HL-60/S4 treated with retinoic acid at 250 ng/mL for 4 days and 3 days (cell line): ENCODE data around the gene DNAJB13.
"Not testable (repeated sequence)": the region's sequence is repeated elsewhere in the genome, so short reads cannot be mapped to it uniquely, and the experiment has no call there.

Experiments
- in situ Hi-C: fragments of 300-500 bp; cut with MboI; formaldehyde crosslinking; loops from 2 replicates; pipeline ENCODE4 v1.7.0; 2022; ENCODE audit warnings: low sequenced_read_pairs

DNAJB13 gene, protein sequence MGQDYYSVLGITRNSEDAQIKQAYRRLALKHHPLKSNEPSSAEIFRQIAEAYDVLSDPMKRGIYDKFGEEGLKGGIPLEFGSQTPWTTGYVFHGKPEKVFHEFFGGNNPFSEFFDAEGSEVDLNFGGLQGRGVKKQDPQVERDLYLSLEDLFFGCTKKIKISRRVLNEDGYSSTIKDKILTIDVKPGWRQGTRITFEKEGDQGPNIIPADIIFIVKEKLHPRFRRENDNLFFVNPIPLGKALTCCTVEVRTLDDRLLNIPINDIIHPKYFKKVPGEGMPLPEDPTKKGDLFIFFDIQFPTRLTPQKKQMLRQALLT

GRCh38 chr11:73950869-73951710 is at the start of gene DNAJB13:
DNAJB13 (plus strand) TSS chr11:73951026; CDS start chr11:73951070, 44 bp downstream.
- in situ Hi-C loops = loop anchor here (25.0 kb wide), 2 partner anchors 311 to 486 kb away; no protein-coding TSS in a partner anchor

GRCh38 chr11:73902303-73902702 is 48.5 kb upstream of the DNAJB13 start:
- in situ Hi-C loops = no loop called here

DNA sequence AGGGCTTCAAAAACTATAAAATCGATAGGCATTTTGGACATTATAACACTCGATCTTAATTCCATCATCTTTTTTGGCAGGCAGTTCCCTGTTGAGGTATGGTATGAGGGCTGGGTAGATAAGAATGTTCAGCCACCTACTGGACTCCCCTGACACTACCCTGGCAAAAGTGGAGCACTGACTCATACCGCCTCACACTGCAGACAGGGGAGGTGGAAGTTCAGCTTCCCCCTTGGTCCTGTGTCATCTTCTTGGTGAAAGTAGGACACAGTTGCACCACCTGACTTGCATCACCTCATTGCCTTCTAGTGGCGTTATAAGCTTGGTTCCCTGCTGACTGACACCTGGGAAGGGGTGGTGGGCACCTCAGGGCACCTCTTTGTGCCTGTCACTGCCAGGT is 43.6 kb upstream of the DNAJB13 start:
- in situ Hi-C loops = no loop called here

DNA sequence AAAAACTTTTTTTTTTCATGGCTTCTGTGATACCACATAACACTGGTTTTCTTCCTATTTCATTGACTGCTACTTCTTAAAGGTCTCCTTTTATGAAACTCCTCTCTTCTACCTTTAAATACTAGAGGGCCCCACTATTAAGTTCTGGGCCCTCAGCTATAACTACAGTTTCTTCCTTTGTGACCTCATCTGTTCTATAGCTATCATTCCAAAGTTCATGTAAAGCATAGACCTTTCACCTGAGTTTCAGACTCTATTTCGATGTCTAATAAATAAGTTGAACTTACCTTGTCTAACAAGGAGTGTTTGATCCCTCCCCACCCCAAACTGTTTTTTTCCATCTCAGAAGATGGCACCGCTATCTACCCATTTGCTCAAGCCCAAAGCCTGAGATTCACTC is 38.8 kb upstream of the DNAJB13 start:
- in situ Hi-C loops = no loop called here

GRCh38 chr11:73913472-73913871 is 37.4 kb upstream of the DNAJB13 start:
- in situ Hi-C loops = no loop called here

- in situ Hi-C loops = no loop called here
These were observed 36.5 kb upstream of the DNAJB13 start for GRCh38 chr11:73914284-73914683.

DNA sequence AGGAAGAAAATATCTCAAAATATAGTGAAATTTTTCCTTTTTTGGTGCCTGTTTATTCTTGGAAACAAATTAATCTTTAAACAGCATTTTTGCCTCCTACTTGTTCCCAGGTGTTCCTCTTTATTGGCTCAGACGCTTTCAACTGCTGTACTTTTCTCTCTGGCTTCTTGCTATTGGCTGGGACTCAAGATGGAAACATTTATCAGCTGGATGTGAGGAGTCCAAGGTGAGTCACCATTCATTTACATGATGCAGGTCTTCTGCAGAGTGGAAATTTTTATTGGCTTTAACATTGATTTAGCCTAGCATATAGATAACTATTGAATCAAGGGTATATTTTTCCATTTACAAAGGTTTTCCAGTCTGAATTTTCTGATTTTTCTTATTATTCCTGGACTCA is 34.4 kb upstream of the DNAJB13 start:
- in situ Hi-C loops = no loop called here

DNA sequence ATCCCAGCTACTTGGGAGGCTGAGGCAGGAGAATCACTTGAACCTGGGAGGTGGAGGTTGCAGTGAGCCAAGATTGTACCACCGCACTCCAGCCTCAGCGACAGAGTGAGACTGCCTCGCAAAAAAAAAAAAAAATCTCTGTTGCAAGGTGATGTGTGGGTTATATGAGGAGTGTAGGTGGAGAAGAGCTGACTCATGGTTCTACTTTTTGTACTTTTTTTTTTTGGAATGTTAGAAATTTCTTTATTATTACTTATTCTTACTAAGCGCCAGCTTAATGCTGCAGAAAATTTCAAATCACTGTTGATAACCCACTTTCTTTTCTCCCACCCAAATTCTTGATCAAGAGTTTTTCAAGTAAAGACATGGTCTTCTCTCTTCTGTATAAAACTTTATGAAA is 29.6 kb upstream of the DNAJB13 start:
- in situ Hi-C loops = no loop called here

DNA sequence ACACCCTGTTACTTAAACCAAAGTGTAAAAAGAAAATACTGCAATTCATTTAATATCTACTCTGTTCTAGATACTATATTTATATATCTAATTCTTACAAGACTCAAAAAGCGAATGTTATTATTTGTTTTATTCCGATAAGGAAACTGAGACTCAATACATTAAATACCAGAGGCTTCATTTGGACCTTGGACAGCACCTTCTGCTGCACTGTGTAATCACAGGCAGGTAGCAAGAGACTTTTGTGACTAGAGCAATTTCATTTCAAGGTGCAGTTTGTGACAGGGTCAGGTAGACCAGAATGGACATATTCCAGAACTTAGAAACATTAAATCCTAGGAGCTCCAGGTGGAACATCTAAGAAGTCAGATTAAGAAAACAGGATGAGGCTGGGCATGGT is 21.4 kb upstream of the DNAJB13 start:
- in situ Hi-C loops = no loop called here

DNA sequence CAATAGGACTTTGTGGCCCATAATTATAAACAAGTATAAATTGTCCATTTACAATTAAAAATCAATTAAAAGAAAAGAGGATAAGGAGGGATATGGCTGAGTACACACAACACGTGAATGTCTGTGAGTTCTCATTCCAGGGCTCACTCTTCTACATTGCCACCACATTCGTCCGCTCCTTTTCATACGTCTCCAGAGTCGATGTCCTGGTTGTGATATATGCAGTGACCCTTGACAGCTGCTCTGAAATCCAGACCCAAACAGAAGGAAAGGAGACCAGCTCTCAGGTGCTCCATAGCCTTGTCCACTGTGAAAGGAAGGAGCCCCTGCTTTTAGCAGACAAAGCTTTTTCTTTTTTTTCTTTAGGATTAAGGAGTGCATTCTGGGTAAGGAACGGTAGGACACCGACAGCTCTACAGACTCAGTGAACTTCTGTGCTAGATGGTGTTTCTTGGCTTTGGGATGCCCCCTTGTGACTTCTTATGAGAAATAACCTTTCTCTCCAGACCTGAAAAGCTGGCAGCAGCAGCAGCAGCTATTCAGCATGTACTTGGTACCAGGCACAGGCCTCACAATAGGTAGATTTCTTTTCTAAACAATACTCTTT is 19.7 kb upstream of the DNAJB13 start:
- in situ Hi-C loops = no loop called here

DNA sequence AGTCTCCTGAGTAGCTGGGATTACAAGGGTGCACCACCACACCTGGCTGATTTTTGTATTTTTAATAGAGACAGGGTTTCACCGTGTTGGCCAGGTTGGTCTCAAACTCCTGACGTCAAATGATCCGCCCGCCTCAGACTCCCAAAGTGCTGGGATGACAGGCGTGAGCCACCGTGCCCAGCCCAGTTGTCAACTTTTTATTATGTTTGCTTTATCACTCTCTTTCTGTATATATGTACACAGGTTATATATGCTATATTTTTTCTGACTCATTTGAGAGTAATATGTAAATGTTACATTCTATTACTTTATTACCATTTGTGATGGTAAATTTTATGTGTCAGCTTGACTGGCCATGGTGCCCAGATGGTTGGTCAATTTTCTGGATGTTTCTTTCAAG is 18.9 kb upstream of the DNAJB13 start:
- in situ Hi-C loops = no loop called here

DNA sequence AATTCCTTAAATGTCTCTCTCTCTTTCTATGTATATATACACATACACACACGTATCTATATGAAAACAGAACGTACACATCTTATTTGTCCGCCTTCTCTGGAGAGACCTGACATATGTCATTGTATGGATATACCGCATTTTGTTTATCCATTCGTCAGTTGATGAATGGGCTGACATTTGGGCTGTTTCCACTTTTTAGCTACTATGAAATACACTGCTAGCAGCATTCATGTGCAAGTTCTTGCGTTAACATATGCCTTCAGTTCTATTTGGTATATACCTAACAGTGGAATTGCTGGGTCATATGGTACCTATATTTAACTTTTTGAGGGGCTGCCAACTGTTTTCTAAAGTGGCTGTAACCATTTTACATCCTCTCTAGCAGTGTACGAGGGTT is 18.0 kb upstream of the DNAJB13 start:
- in situ Hi-C loops = no loop called here

GRCh38 chr11:73936047-73936446 is 14.8 kb upstream of the DNAJB13 start:
- in situ Hi-C loops = not testable (repeated sequence)

DNA sequence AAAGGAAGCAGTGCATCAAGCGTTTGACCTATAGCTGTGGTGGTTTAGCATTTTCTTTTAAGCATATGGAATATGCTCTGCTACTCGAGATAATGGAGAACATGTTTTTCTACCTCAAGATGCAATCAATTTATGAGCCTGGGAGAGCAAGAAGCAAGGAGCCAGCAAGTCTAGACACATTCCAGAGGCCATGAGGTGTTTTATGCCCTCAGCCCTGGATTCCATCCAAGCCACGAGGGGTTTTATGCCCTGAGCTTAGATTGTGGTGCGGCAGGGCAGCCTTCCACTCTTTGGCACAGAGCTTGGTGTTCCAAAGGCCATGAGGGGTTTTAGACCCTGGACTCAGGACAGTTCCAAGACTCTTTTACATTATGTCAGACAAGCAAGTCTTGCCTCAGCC is 11.7 kb upstream of the DNAJB13 start:
- in situ Hi-C loops = no loop called here

DNA sequence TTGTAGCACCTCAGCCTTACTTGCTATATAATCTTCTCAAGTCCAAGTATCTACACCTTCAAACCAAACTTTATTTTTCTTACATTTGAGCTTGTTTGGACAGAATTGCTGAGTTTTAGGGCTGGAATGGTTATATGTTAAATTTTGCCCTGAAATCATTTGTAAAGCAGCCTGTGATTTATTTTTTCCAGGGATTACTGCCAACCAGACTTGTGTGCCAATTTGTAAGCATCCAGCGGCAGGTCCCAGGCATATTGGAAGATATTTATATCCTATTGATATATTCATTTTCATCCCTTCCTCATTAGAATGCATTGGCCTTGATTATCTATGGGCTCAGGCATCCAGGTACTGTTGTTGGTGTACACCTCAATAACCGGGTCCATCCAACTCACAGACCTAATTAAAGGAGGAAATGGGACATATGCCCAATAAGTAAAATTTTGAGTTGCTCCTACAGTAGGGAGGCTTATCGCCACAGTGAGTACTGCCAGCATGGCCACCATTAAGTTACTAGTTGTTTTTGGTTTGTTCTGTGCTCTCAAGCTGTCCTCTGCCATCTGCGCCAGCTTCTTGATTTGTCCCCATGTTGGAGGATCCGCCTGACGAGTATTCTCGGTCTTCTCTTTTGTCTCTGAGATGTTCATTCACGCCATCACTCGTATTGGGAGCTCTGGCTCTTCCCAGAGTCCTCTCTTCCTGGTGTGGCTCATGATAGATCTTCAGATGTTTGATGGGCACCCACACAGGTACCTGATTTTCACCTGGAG is 9.8 kb upstream of the DNAJB13 start:
- in situ Hi-C loops = no loop called here

- in situ Hi-C loops = no loop called here
These were observed 8.8 kb upstream of the DNAJB13 start for GRCh38 chr11:73942010-73942409.

DNA sequence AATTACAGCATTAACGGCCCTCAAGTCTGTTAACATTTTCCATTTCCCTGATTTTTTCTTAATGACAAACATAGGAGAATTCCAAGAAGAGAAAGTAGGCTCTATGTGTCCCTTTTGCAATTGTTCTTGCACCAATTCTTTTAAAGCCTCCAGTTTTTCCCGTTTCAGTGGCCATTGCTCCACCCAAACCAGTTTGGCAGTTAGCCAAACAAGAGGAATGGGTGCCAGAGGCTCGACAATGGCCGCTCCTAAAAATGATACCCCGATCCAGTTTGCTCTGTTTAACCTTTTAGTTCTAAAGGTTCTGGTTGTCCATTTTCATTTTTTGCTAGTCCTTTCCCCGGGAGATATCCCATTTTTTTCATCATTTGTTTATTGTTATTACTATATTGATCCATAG is 6.7 kb upstream of the DNAJB13 start:
- in situ Hi-C loops = no loop called here

- in situ Hi-C loops = no loop called here
These were observed 5.9 kb upstream of the DNAJB13 start for GRCh38 chr11:73944901-73945300.

GRCh38 chr11:73945396-73945795 is 5.4 kb upstream of the DNAJB13 start:
- in situ Hi-C loops = no loop called here

DNA sequence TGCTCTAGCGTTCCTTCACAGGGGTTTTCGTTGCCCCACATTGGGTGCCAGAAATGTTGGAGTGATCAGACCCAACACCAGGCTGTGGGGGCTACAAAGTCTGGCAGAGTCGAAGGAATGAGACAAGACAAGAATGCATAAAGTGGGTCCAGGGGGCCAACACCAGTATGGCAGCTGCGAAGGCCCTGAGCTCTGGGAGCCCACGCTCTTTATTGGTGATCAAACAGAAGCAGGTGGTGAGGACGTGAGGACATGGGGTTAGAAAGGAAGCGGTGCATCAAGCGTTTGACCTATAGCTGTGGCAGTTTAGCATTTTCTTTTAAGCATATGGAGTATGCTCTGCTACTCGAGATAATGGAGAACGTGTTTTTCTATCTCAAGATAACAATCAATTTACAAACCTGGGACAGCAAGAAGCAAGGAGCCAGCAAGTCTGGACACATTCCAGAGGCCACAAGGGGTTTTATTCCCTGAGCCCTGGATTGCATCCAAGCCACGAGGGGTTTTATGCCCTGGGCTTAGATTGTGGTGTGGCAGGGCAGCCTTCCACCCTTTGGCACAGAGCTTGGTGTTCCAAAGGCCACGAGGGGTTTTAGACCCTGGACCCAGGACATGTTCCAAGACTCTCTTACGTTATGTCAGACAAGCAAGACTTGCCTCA is 3.9 kb upstream of the DNAJB13 start:
- in situ Hi-C loops = no loop called here

GRCh38 chr11:73949246-73949645 is 1.6 kb upstream of the DNAJB13 start:
- in situ Hi-C loops = no loop called here
